Activated naive CD4-positive, alpha-beta T cell treated with anti-CD3 and anti-CD28 coated beads, Interleukin-2, amount 50 U/mL, for 16 hours (primary cell): Measurements from ENCODE around the gene MAGEA9.
"Not testable (repeated sequence)": the region's sequence is repeated elsewhere in the genome, so short reads cannot be mapped to it uniquely, and the experiment has no call there.

Source experiments
- DNase-seq: peaks from one replicate; pipeline ENCODE4 v3.0.0-alpha.2; 2020

The MAGEA9 gene

DNA sequence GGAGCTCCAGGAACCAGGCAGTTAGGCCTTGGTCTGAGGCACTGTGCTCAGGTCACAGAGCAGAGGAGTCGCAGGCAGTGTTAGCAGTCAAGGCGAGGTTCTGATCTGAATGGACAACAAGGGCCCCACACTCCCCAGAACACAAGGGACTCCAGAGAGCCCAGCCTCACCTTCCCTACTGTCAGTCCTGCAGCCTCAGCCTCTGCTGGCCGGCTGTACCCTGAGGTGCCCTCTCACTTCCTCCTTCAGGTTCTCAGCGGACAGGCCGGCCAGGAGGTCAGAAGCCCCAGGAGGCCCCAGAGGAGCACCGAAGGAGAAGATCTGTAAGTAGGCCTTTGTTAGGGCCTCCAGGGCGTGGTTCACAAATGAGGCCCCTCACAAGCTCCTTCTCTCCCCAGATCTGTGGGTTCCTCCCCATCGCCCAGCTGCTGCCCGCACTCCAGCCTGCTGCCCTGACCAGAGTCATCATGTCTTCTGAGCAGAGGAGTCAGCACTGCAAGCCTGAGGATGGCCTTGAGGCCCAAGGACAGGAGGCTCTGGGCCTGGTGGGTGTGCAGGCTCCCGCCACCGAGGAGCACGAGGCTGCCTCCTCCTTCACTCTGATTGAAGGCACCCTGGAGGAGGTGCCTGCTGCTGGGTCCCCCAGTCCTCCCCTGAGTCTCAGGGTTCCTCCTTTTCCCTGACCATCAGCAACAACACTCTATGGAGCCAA, 26.2 kb downstream of the MAGEA9 start:
- DNase-seq, result no peak

DNA sequence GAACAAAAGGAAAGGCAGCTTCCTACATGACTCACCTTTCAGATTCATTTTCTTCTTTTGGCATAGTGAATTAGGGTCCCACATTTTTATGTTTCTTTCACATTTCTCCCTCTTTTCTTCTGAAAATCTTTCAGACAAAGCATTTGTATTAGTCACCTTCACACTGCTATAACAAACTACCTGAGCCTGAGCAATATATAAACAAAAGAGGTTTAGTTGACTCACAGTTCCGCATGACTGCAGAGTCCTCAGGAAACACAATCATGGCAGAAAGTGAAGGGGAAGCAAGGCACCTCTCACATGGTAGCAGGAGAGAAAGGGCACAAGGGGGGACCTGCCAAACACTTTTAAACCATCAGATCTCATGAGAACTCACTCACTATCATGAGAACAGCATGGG, 36.9 kb downstream of the MAGEA9 start:
- DNase-seq, result no peak

DNA sequence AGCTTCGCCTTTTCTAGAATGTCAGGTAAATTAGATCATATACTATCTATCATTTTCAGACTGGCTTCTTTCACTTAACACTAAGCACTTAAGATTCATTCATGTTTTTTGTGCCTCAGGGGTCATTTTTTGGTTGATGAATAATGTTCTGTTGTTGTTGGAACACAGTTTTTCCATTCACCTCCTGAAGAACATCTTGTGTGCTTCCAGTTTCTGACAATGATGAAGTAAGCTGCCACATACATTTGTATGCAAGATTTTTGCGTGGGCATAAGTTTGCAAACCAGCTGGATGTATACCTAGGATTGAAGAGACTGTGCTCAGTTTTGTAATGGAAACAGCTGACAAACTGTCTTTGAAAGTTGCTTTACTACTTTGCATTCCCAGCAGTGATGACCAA, 37.6 kb downstream of the MAGEA9 start:
- DNase-seq, result no peak

DNA sequence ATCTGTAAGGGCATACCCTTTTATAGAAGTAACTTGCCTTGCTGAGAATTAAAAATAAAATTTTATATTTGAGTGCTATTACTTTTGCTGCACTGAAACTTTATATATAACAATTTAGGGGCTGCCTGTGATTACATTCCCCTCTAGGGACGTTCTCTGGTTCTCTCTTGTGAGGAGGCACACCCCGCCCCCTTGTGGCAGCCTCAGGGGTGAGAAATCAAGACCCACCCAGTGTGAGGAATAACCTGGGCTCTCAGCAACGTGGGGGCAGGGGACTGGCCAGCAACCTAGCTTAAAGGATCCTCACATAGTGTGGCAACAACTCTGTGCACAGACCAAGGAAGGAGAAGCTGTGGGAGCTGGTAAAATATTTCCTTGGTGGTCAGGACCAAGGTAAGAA, 43.7 kb downstream of the MAGEA9 start:
- peak; percentile 63 for DNase-seq

DNA sequence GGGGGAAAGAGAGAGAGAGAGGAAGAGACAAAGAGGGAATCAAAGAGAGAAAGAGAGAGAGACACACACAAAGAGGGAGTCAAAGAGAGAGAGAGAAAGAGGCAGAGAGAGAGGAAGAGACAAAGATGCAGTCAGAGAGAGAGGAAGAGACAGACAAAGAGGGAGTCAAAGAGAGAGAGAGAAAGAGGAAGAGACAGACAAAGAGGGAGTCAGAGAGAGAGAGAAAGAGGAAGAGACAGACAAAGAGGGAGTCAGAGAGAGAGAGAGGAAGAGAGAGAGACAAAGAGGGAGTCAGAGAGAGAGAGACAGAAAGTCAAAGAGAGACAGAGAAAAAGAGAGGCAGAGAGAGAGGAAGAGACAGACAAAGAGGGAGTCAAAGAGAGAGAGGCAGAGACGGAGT, 45.5 kb downstream of the MAGEA9 start:
- no peak for DNase-seq

DNA sequence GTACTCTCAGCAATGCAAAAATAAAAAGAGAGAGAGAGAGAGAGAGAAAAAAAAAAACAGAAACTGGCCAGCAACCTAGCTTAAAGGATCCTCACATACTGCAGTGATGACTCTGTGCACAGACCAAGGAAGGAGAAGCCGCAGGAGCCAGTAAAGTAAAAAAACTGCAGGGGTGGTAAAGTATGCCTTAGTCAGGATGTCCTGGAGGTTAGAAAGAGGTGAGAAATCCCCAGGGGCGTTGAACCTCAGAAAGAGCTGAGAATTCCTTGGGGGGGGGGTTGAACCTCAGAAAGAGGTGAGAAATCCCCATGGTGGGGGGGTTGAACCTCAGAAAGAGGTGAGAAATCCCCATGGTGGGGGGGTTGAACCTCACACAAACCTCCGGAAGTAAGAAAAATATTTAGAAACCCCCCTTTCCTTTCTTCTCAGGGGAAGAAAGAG, 48.0 kb downstream of the MAGEA9 start:
- no peak for DNase-seq

DNA sequence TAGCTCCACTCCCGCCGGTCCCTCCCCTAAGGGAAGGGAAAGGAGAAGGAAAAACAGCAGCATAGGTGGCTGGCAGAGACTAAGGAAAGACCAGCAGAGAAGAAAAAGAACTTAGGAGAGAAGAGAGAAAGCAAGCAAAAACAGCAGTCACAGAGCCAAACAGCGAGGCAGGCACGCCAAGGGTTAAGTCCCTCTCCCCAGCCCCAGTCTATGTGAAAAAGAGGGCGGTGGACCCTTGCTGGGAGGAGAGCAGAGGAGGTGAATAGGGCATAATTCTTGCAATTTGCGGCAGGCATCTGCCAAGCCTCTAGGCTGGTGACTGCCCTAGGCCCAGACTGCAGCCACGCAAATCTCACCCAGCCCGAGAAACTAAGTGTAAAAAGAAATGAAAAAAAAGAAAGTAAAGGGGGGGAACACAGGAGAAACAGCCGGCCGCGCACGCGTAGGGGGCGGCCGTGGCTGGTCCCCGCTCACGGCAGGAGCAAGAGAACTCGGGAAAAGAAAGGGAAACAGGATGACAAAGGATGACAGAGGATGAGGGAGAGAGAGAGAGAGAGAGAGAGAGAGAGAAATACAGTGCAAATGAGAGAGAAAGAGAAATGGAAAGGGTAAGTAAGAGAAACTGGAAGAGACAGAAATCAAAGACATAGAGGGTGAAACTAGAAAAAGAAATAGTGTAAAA, 48.6 kb downstream of the MAGEA9 start:
- DNase-seq, result peak; percentile 32

DNA sequence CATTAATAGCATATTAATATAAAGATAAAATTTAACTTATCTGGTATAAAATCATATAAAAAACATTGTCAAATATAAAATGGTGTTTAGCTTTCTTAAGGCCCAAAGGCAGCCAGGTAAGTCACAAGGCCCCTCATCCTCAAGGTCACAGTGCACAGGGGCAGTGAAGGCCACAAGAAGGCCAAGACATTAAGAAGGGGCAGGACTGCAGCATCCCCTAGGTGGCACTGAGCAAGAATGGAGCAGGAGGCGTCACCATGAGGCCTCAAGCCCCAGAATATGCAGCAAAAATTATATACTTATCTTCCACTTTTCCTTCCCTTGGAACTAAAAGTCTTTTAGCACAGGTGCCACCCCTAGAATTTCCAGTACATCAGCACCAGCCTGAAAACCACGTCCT, 49.7 kb downstream of the MAGEA9 start:
- DNase-seq, result no peak

DNA sequence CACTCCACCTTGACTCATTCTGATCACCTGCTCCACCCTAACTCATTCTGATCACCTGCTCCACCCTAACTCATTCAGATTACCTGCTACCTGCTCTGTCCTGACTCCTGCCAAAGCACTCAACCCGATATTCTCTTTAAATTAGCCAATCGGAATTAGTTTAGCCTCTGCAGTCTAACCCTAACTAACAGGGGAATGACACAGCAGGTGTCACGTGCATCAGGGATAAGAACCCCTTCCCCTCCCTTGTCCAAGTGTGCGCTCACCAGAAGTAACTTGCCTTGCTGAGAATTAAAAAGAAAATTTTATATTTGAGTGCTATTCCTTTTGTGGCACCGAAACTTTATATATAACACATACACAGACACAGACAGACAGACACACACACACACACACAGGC, 55.0 kb downstream of the MAGEA9 start:
- DNase-seq, result not testable (repeated sequence)

DNA sequence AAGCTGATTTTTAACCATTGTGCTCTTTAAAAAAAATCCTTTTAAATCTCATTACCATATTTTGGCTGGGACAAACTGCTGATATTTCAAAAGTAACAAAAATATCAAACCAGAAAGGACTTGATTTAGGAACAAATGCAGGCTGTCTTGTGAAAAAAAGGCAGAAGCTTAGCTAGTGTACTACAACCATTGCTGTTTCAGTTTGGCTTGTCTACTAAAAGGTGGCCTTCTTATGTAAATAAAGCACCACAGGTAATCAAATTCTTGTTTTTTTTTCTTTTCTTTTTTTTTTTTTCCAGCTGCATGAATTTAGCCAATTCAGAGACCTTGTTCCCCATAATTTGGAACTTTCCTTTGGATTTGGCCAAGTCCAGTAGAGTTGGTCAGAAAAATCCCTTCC, 55.4 kb downstream of the MAGEA9 start:
- no peak for DNase-seq
